ENCODE results near the gene SAP25. TPM values are rescaled to one million over a fixed set of nuclear protein-coding genes. Genes with fewer than 3 reads are reported as not detected.

The SAP25 gene
- polyA plus RNA-seq, 1 donor (not counting 4 experiments of a cell fraction or from before 2014, with no cell fraction given) = 0.16 TPM

- no peaks in the 10 kb centered on the region for H4K20me1 ChIP-seq (ENCODE audit: control insufficient read depth, extremely low read depth, insufficient read depth, low read length)
- H3K9me3 ChIP-seq (ENCODE audit: control insufficient read depth, low read depth, low read length) = no peaks in the 10 kb centered on the region
- H3K9me1 ChIP-seq (ENCODE audit: control insufficient read depth, extremely low read depth, insufficient read depth, low read length) = no peaks in the 10 kb centered on the region
- no peak for TF ChIP-seq CTCF (optimal IDR thresholded peaks at IDR 0.05 in 1 of 3, IDR thresholded peaks at IDR 0.05 in 1 of 3, conservative IDR thresholded peaks at IDR 0.05 in 1 of 3; ENCODE audit: extremely low read depth in 1 of 3, insufficient read depth in 2 of 3, low read length in 3 of 3)
- TF ChIP-seq EZH2 (IDR thresholded peaks at IDR 0.05; ENCODE audit: low read length) = no peak
- H3K4me2 ChIP-seq (ENCODE audit: control insufficient read depth, extremely low read depth, insufficient read depth, low read depth, low read length) = peak overlapping the region; percentile 98
- peak overlapping the region; percentile 72 to 84 (median 74) for H3K4me3 ChIP-seq (ENCODE audit: control insufficient read depth in 2 of 3, extremely low read depth in 1 of 3, insufficient read depth in 2 of 3, low read depth in 1 of 3, low read length in 3 of 3)
- dilution Hi-C loops (cut with MboI; ENCODE audit: extremely low pct_ligation_motif_present, low sequenced_read_pairs) = no loop called here
- H3K27ac ChIP-seq (ENCODE audit: control insufficient read depth, insufficient read depth, low read length) = no peak overlapping the region
- FAIRE-seq (no peak), DNase-seq (ENCODE audit: low read depth, low spot score) (no peak)
- peaks cover 16% of the 10 kb centered on the region for H3K4me1 ChIP-seq (ENCODE audit: control insufficient read depth, extremely low read depth, insufficient read depth, low read length)
- H3K9ac ChIP-seq (ENCODE audit: control insufficient read depth, extremely low read depth, insufficient read depth, low read length) = peak overlapping the region; percentile 55
- H3K36me3 ChIP-seq (ENCODE audit: control insufficient read depth in 2 of 2, extremely low read depth in 1 of 2, insufficient read depth in 2 of 2, low read length in 2 of 2) = no peaks in the 10 kb centered on the region
- H3K79me2 ChIP-seq (ENCODE audit: control insufficient read depth, insufficient read depth, low read length) = no peaks in the 10 kb centered on the region
- no peaks in the 10 kb centered on the region for H3K27me3 ChIP-seq (ENCODE audit: control insufficient read depth, extremely low read depth, insufficient read depth, low read length)
- no peak overlapping the region for H2AFZ ChIP-seq (ENCODE audit: control insufficient read depth, low read length)
These were observed 33.5 kb downstream of the SAP25 start for GRCh38 chr7:100540073-100540723.

GRCh38 chr7:100539436-100540006 lies 34.2 kb downstream of the SAP25 start:
- DNase-seq (ENCODE audit: low read depth, low spot score) = no peak

More at GRCh38 chr7:100539436-100540006, 34.2 kb downstream of the SAP25 start:
- Histone ChIP-seq H3K79me2 (ENCODE audit: control insufficient read depth, insufficient read depth, low read length) (no peaks in the 10 kb centered on the region), H3K9me1 (ENCODE audit: control insufficient read depth, extremely low read depth, insufficient read depth, low read length) (no peaks in the 10 kb centered on the region), H3K4me2 (ENCODE audit: control insufficient read depth, extremely low read depth, insufficient read depth, low read depth, low read length) (peak overlapping the region; percentile 98), H3K9me3 (ENCODE audit: control insufficient read depth, low read depth, low read length) (no peaks in the 10 kb centered on the region), H4K20me1 (ENCODE audit: control insufficient read depth, extremely low read depth, insufficient read depth, low read length) (no peaks in the 10 kb centered on the region), H3K9ac (ENCODE audit: control insufficient read depth, extremely low read depth, insufficient read depth, low read length) (peak overlapping the region; percentile 55), H3K27ac (ENCODE audit: control insufficient read depth, insufficient read depth, low read length) (no peak overlapping the region), H3K27me3 (ENCODE audit: control insufficient read depth, extremely low read depth, insufficient read depth, low read length) (no peaks in the 10 kb centered on the region), H2AFZ (ENCODE audit: control insufficient read depth, low read length) (peak overlapping the region; percentile 79), H3K4me1 (ENCODE audit: control insufficient read depth, extremely low read depth, insufficient read depth, low read length) (peaks cover 10% of the 10 kb centered on the region), H3K4me3 (ENCODE audit: control insufficient read depth in 2 of 3, extremely low read depth in 1 of 3, insufficient read depth in 2 of 3, low read depth in 1 of 3, low read length in 3 of 3) (peak overlapping the region; percentile 72 to 84 (median 74)), H3K36me3 (ENCODE audit: control insufficient read depth in 2 of 2, extremely low read depth in 1 of 2, insufficient read depth in 2 of 2, low read length in 2 of 2) (no peaks in the 10 kb centered on the region)
- dilution Hi-C loops (cut with MboI; ENCODE audit: extremely low pct_ligation_motif_present, low sequenced_read_pairs) = no loop called here
- TF ChIP-seq CTCF (optimal IDR thresholded peaks at IDR 0.05 in 1 of 3, IDR thresholded peaks at IDR 0.05 in 1 of 3, conservative IDR thresholded peaks at IDR 0.05 in 1 of 3; ENCODE audit: extremely low read depth in 1 of 3, insufficient read depth in 2 of 3, low read length in 3 of 3) (no peak), EZH2 (IDR thresholded peaks at IDR 0.05; ENCODE audit: low read length) (no peak)
- FAIRE-seq = no peak
